HG03432 (cell line): ENCODE data around the gene CD302.
"Not testable (repeated sequence)": the region's sequence is repeated elsewhere in the genome, so short reads cannot be mapped to it uniquely, and the experiment has no call there.

Source experiments
- ATAC-seq: cut with Tn5 transposase; IDR thresholded peaks from one replicate; pipeline ENCODE4 v1.9.1; 2021; ENCODE audit warnings: mild to moderate bottlenecking, moderate library complexity; ENCODE audit not compliant: unreplicated experiment

Gene CD302

DNA sequence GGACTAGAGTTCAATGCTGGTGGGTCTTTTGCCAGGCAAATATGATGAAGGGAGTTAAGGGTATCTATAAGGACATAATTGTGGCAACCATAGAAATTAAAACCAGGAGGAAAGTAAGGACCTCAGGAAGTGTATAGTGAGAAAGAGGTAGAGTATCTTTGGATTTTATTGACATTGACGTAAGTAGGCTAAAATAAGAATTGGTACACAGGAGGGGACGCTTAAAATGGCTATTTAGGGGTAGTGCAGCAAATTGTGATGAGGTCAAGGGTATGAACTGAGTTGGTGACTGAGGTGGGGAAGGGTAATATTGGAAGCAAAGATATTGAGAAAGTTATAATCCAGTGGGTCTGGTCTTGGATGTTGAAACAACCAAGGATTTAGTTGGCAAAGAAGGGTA is 43.0 kb downstream of the CD302 start:
- no peak for ATAC-seq

DNA sequence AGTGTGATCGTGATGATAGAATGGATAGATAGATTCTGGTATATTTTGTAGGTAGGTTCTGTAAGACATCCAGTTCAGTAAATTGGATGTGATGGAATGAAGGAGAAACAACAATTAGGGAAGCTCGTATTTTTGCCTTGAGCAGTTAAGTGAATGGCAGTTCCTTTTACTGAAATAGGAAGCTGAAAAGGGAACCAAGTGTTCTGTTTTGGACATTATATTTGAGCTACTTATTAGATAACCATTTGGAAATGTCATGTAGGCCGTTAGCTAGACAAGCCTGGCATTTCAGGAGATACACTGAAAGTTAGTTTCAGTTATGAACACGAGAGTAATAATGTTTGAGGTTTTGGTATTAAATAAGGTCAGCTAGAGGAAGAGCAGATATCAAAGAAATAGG is 44.2 kb downstream of the CD302 start:
- ATAC-seq: no peak

GRCh38 chr2:159750873-159751272 is 47.1 kb downstream of the CD302 start:
- no peak for ATAC-seq

DNA sequence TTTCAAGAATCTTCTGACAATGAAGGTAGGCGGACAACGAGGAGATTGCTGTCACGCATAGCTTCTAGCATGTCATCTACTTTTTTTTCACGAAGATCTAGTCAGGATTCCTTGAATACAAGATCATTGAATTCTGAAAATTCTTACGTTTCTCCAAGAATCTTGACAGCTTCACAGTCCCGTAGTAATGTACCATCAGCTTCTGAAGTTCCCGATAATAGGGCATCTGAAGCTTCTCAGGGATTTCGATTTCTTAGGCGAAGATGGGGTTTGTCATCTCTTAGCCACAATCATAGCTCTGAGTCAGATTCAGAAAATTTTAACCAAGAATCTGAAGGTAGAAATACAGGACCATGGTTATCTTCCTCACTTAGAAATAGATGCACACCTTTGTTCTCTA is 49.9 kb downstream of the CD302 start:
- no peak for ATAC-seq

- ATAC-seq: not testable (repeated sequence)
Observed at GRCh38 chr2:159745237-159745636, 52.8 kb downstream of the CD302 start.

GRCh38 chr2:159744363-159744762 is 53.6 kb downstream of the CD302 start:
- ATAC-seq: no peak

DNA sequence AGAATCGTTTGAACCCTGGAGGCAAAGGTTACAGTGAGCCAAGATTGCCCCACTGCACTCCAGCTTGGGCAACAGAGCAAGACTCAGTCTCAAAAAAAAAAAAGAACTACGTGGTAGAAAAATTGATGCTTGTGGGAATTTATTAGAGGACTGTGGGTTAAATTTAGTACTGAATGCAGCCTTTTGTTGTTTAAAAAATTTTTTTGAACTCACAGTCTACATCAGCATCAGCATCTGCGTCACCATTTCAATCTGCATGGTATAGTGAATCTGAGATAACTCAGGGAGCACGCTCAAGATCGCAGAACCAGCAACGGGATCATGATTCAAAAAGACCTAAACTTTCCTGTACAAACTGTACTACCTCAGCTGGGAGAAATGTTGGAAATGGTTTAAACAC is 55.2 kb downstream of the CD302 start:
- ATAC-seq: no peak

DNA sequence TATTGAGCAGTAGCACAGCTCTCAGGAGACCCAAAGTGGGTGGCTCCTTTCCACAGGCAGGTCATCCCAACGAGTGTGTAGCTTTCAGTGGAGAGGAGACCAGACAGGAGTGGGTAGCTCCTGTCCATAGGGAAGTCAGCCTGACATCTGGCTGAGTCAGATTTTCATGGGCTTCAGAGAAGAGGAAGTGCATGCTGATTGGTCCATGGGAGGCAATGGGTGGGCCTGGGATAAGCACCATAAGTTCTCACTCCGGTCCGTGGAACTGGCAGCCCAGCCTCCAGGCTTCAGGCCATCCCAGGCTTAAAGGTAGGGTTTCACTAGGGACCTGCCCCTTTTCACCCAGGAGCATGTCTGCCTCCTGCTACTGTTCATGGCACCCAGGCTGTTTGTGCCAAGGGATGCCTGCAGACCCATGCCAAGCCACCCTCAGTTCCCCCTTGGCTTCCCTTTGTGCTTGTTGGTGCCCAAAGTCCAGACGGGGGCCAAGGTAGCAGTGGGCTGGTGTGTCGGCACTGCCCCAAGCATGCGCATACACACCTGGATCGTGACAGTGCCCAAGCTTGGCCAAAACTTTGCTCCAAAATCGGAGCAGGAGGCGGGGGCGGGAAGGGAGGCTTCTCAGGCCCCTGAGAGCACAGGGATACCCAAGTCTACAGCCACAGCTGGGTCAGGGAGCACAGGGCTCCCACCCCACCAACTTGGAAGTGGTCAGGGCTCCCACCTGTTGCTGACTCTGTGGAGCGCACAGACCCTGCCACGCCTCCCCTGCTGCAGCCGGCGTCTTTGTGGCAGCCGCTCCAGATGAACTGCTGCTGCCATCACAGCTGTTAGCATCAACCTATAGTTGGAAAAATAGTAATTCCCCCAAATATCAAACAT is 59.3 kb downstream of the CD302 start:
- ATAC-seq: no peak

- no peak for ATAC-seq
Observed at GRCh38 chr2:159737917-159738296, 60.1 kb downstream of the CD302 start.

DNA sequence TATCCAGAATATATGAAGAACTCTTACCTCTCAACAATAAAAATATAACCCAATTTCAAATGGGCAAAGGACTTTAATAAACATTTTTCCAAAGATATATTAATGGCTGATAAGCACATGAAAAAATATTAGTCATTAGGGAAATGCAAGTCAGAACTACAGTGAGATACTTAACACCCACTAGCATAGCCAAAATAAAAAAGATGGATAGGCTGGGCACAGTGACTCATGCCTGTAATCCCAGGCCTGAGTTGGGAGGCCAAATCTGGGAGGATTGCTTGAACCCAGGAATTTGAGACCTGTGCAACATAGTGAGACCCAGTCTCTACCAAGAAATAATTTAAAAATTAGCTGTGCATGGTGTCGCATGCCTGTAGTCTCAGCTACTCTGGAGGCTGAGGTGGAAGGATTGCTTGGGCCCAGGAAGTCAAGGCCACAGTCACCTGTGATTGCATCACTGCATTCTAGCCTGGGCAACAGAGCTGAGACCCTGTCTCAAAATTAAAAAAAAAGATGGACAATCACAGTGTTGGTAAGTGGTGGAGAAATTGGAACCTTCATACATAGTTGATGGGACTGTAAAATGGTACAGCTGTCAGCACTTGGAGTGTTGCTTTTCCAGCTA is 60.6 kb downstream of the CD302 start:
- ATAC-seq: no peak

- no peak for ATAC-seq
Observed at GRCh38 chr2:159736048-159736447, 62.0 kb downstream of the CD302 start.

- ATAC-seq: no peak
Observed at GRCh38 chr2:159735648-159736047, 62.4 kb downstream of the CD302 start.

GRCh38 chr2:159728629-159729028 is 69.4 kb downstream of the CD302 start:
- no peak for ATAC-seq

DNA sequence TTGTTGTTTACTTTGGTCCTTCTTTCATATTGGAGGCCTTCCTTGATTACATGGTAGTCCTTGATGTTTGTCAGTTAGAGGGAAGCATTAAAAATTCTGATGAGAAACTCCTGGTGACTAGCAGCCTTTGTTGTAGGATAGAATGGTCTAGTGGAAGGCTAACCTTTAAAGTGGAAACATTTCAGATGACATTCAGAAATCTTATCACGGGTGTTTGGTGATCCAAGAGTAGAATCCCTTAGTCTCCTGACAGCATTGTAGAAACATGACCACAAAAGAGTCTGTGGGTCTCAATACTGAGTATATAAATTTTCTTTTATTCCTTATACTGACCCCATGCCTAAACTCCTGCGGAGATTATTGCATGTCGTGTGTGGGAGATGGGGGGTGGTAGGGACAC is 72.3 kb downstream of the CD302 start:
- no peak for ATAC-seq

- ATAC-seq: not testable (repeated sequence)
Observed at GRCh38 chr2:159724795-159725572, 73.0 kb downstream of the CD302 start.

- ATAC-seq: no peak
Observed at GRCh38 chr2:159722580-159722979, 75.4 kb downstream of the CD302 start.

DNA sequence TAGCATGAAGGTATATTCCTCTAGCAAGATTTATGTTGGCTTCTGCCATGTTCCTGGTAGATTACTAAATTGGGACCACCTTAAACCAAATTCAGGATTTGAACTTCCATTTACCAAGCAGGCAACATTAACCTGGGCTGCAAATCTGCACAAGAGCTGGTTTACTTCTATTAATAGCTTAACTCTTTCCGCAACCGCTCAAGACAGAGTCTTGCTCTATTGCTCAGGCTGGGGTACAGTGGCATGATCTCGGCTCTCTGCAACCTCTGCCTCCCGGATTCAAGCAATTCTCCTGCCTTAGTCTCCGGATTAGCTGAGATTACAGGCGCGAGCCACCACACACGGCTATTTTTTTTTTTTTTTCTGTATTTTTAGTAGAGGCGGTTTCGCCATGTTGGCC is 77.3 kb downstream of the CD302 start:
- no peak for ATAC-seq
